Common myeloid progenitor, CD34-positive (primary cell): ENCODE data around the gene HERC2.
"Not testable (repeated sequence)": the region's sequence is repeated elsewhere in the genome, so short reads cannot be mapped to it uniquely, and the experiment has no call there.

ENCODE experiments used
- CTCF ChIA-PET: fragments of 350-600 bp; sonication (Branson Sonifier 250); formaldehyde crosslinking; loops from one replicate; lab custom pipeline; 2021; ENCODE audit warnings: antibody characterized with exemption; lab: Charles Lee
- POLR2A ChIA-PET: fragments of 350-600 bp; sonication (Branson Sonifier 250); formaldehyde crosslinking; loops from one replicate; lab custom pipeline; 2021; ENCODE audit warnings: antibody characterized with exemption; lab: Charles Lee
- DNase-seq, 3 donors: peaks; one replicate each; pipeline versions ENCODE4 v3.0.0 to v3.0.0-alpha.2; 2013
- H3K27ac ChIP-seq, 2 experiments: 1 replicate in 1 of 2; 2 replicates in 1 of 2; pipeline ENCODE4 v1.7.0; 2013; ENCODE audit warnings: inconsistent platforms in 2 of 2, low read length in 2 of 2, mild to moderate bottlenecking in 2 of 2, low read depth in 1 of 2, moderate library complexity in 1 of 2; ENCODE audit not compliant: severe bottlenecking in 2 of 2, insufficient read depth in 1 of 2, poor library complexity in 1 of 2
- H3K27me3 ChIP-seq, 5 experiments: replicated peaks in 2 of 5; 1 replicate in 3 of 5; 2 replicates in 2 of 5; pipeline versions ENCODE4 v1.6.1 to v1.7.0; 2013; ENCODE audit warnings: low read length in 4 of 5, mild to moderate bottlenecking in 2 of 5, moderate library complexity in 2 of 5, inconsistent platforms in 1 of 5; ENCODE audit not compliant: insufficient read depth in 5 of 5, control insufficient read depth in 4 of 5
- H3K36me3 ChIP-seq, 4 experiments: 1 replicate in 2 of 4; 2 replicates in 2 of 4; pipeline versions ENCODE4 v1.6.1 to v1.7.0; 2013; ENCODE audit warnings: low read length in 3 of 4, control low read depth in 1 of 4, mild to moderate bottlenecking in 1 of 4; ENCODE audit not compliant: control insufficient read depth in 4 of 4, insufficient read depth in 4 of 4
- H3K4me1 ChIP-seq, 4 experiments: 1 replicate in 3 of 4; 2 replicates in 1 of 4; pipeline versions ENCODE4 v1.6.1 to v1.7.1; 2013; ENCODE audit warnings: low read length in 3 of 4, mild to moderate bottlenecking in 3 of 4, control low read depth in 1 of 4, inconsistent platforms in 1 of 4, moderate library complexity in 1 of 4; ENCODE audit not compliant: control insufficient read depth in 4 of 4, insufficient read depth in 4 of 4; ENCODE audit errors: control extremely low read depth in 1 of 4
- H3K4me3 ChIP-seq, 7 experiments: 1 replicate in 4 of 7; 2 replicates in 3 of 7; pipeline versions ENCODE4 v1.5.1 to v1.7.0; 2013; ENCODE audit warnings: mild to moderate bottlenecking in 7 of 7, low read length in 6 of 7, moderate library complexity in 6 of 7, inconsistent platforms in 2 of 7, low read depth in 2 of 7, control low read depth in 1 of 7; ENCODE audit not compliant: insufficient read depth in 4 of 7, control insufficient read depth in 1 of 7; ENCODE audit errors: extremely low read depth in 1 of 7
- H3K9me3 ChIP-seq, 5 experiments: 1 replicate in 4 of 5; 2 replicates in 1 of 5; pipeline versions ENCODE4 v1.6.1 to v1.7.1; 2013; ENCODE audit warnings: low read length in 4 of 5, mild to moderate bottlenecking in 2 of 5, inconsistent platforms in 1 of 5, low read depth in 1 of 5, moderate library complexity in 1 of 5; ENCODE audit not compliant: control insufficient read depth in 4 of 5, insufficient read depth in 2 of 5; ENCODE audit errors: control extremely low read depth in 1 of 5
- WGBS: methylation state at CpG from one replicate; pipeline ENCODE4 v1.1.5; 2013; ENCODE audit not compliant: insufficient coverage; 5-methylcytosine and 5-hydroxymethylcytosine counted together

Gene HERC2

GRCh38 chr15:28198215-28198614 lies 123.8 kb downstream of the HERC2 start:
- no CpG with 5 or more reads among the region's 2 CpGs for WGBS

GRCh38 chr15:28197694-28198093 lies 124.3 kb downstream of the HERC2 start:
- H3K4me1 ChIP-seq, CTCF ChIA-PET, DNase-seq, H3K4me3 ChIP-seq, H3K27me3 ChIP-seq, H3K27ac ChIP-seq, POLR2A ChIA-PET, H3K9me3 ChIP-seq: not testable (repeated sequence)
- 100% methylated on average over 1 of the region's 4 CpGs for WGBS
- H3K36me3 ChIP-seq = peaks cover 3 to 32% (median 11%) of the 10 kb centered on the region in 4 experiments

More at GRCh38 chr15:28198215-28198614, 123.8 kb downstream of the HERC2 start:
- H3K27me3 ChIP-seq, H3K4me1 ChIP-seq, H3K9me3 ChIP-seq, H3K4me3 ChIP-seq, H3K27ac ChIP-seq, POLR2A ChIA-PET, CTCF ChIA-PET, DNase-seq: not testable (repeated sequence)
- peaks cover 2 to 30% (median 9%) of the 10 kb centered on the region in 4 experiments for H3K36me3 ChIP-seq

- H3K36me3 ChIP-seq = peaks cover 8 to 39% (median 17%) of the 10 kb centered on the region in 4 experiments
- H3K9me3 ChIP-seq, DNase-seq, POLR2A ChIA-PET, H3K27ac ChIP-seq, H3K27me3 ChIP-seq, H3K4me3 ChIP-seq, H3K4me1 ChIP-seq, CTCF ChIA-PET: not testable (repeated sequence)
- WGBS = no CpG with 5 or more reads among the region's 5 CpGs
Observed at GRCh38 chr15:28196581-28196980, 125.4 kb downstream of the HERC2 start.

GRCh38 chr15:28192772-28193171 lies 129.2 kb downstream of the HERC2 start:
- ChIA-PET CTCF (no interaction called here), POLR2A (no interaction called here)
- WGBS = no CpG with 5 or more reads among the region's 1 CpG
- H3K36me3 ChIP-seq = peaks cover 20 to 54% (median 29%) of the 10 kb centered on the region in 4 experiments
- no peaks in the 10 kb centered on the region for H3K9me3 ChIP-seq
- H3K27me3 ChIP-seq = no peaks in the 10 kb centered on the region
- H3K27ac ChIP-seq = no peak overlapping the region
- DNase-seq = no peak
- H3K4me1 ChIP-seq = no peaks in the 10 kb centered on the region
- H3K4me3 ChIP-seq = no peak overlapping the region

GRCh38 chr15:28191832-28192231 lies 130.1 kb downstream of the HERC2 start:
- no peaks in the 10 kb centered on the region for H3K4me1 ChIP-seq
- CTCF ChIA-PET = no interaction called here
- 95% methylated on average over 13 of the region's 15 CpGs for WGBS
- H3K4me3 ChIP-seq = no peak overlapping the region
- POLR2A ChIA-PET = no interaction called here
- no peaks in the 10 kb centered on the region for H3K9me3 ChIP-seq
- no peak for DNase-seq
- no peaks in the 10 kb centered on the region for H3K27me3 ChIP-seq
- peaks cover 22 to 56% (median 33%) of the 10 kb centered on the region in 4 experiments for H3K36me3 ChIP-seq
- no peak overlapping the region for H3K27ac ChIP-seq

GRCh38 chr15:28190391-28191174 lies 131.4 kb downstream of the HERC2 start:
- CTCF ChIA-PET = no interaction called here
- Histone ChIP-seq H3K36me3 (peaks cover 24 to 63% (median 41%) of the 10 kb centered on the region in 4 experiments), H3K4me3 (no peak overlapping the region), H3K27me3 (no peaks in the 10 kb centered on the region), H3K27ac (no peak overlapping the region), H3K9me3 (no peaks in the 10 kb centered on the region), H3K4me1 (no peaks in the 10 kb centered on the region)
- WGBS = 91% methylated on average over 4 of the region's 7 CpGs
- DNase-seq = no peak
- POLR2A ChIA-PET = no interaction called here

GRCh38 chr15:28185148-28185895 lies 136.7 kb downstream of the HERC2 start:
- Histone ChIP-seq H3K27me3 (no peaks in the 10 kb centered on the region), H3K27ac (no peak overlapping the region), H3K4me3 (no peak overlapping the region), H3K36me3 (peaks cover 23 to 68% (median 41%) of the 10 kb centered on the region in 4 experiments), H3K4me1 (no peaks in the 10 kb centered on the region), H3K9me3 (no peaks in the 10 kb centered on the region)
- CTCF ChIA-PET = no interaction called here
- 97% methylated on average over 9 of the region's 9 CpGs for WGBS
- POLR2A ChIA-PET = no interaction called here
- DNase-seq = no peak
